ENCODE measurements around the gene CCDC60.

The CCDC60 gene

GRCh38 chr12:119385659-119386058 is 51.1 kb downstream of the CCDC60 start:
- H3K4me1 ChIP-seq (ENCODE audit: insufficient read depth, low read length): no peaks in the 10 kb centered on the region
- H3K36me3 ChIP-seq (ENCODE audit: insufficient read depth, low read length): no peaks in the 10 kb centered on the region
- no peaks in the 10 kb centered on the region for H3K9me3 ChIP-seq (ENCODE audit: low read length)
- H3K4me3 ChIP-seq (ENCODE audit: low read depth in 1 of 2, low read length in 2 of 2): no peak overlapping the region
- H3K9ac ChIP-seq (ENCODE audit: low read length): no peak overlapping the region
- H3K27me3 ChIP-seq (ENCODE audit: control insufficient read depth in 1 of 2, insufficient read depth in 2 of 2, low read length in 2 of 2): no peaks in the 10 kb centered on the region
- H3K27ac ChIP-seq (ENCODE audit: low read depth, low read length): no peak overlapping the region

GRCh38 chr12:119389687-119390086 is 55.2 kb downstream of the CCDC60 start:
- H3K9me3 ChIP-seq (ENCODE audit: low read length): no peaks in the 10 kb centered on the region
- no peaks in the 10 kb centered on the region for H3K36me3 ChIP-seq (ENCODE audit: insufficient read depth, low read length)
- no peak overlapping the region for H3K4me3 ChIP-seq (ENCODE audit: low read depth in 1 of 2, low read length in 2 of 2)
- H3K27ac ChIP-seq (ENCODE audit: low read depth, low read length): no peak overlapping the region
- H3K4me1 ChIP-seq (ENCODE audit: insufficient read depth, low read length): no peaks in the 10 kb centered on the region
- H3K27me3 ChIP-seq (ENCODE audit: control insufficient read depth in 1 of 2, insufficient read depth in 2 of 2, low read length in 2 of 2): no peaks in the 10 kb centered on the region
- H3K9ac ChIP-seq (ENCODE audit: low read length): no peak overlapping the region

- no peak overlapping the region for H3K4me3 ChIP-seq (ENCODE audit: low read depth in 1 of 2, low read length in 2 of 2)
- H3K36me3 ChIP-seq (ENCODE audit: insufficient read depth, low read length): no peaks in the 10 kb centered on the region
- no peaks in the 10 kb centered on the region for H3K4me1 ChIP-seq (ENCODE audit: insufficient read depth, low read length)
- no peak overlapping the region for H3K9ac ChIP-seq (ENCODE audit: low read length)
- H3K27me3 ChIP-seq (ENCODE audit: control insufficient read depth in 1 of 2, insufficient read depth in 2 of 2, low read length in 2 of 2): no peaks in the 10 kb centered on the region
- H3K9me3 ChIP-seq (ENCODE audit: low read length): no peaks in the 10 kb centered on the region
- H3K27ac ChIP-seq (ENCODE audit: low read depth, low read length): no peak overlapping the region
These were observed 57.1 kb downstream of the CCDC60 start for GRCh38 chr12:119391673-119392072.

GRCh38 chr12:119393677-119394076 is 59.1 kb downstream of the CCDC60 start:
- H3K9ac ChIP-seq (ENCODE audit: low read length): no peak overlapping the region
- no peak overlapping the region for H3K27ac ChIP-seq (ENCODE audit: low read depth, low read length)
- H3K27me3 ChIP-seq (ENCODE audit: control insufficient read depth in 1 of 2, insufficient read depth in 2 of 2, low read length in 2 of 2): no peaks in the 10 kb centered on the region
- no peaks in the 10 kb centered on the region for H3K4me1 ChIP-seq (ENCODE audit: insufficient read depth, low read length)
- H3K4me3 ChIP-seq (ENCODE audit: low read depth in 1 of 2, low read length in 2 of 2): no peak overlapping the region
- H3K9me3 ChIP-seq (ENCODE audit: low read length): no peaks in the 10 kb centered on the region
- no peaks in the 10 kb centered on the region for H3K36me3 ChIP-seq (ENCODE audit: insufficient read depth, low read length)

GRCh38 chr12:119397540-119397939 is 63.0 kb downstream of the CCDC60 start:
- Histone ChIP-seq H3K9ac (ENCODE audit: low read length) (no peak overlapping the region), H3K36me3 (ENCODE audit: insufficient read depth, low read length) (no peaks in the 10 kb centered on the region), H3K4me1 (ENCODE audit: insufficient read depth, low read length) (no peaks in the 10 kb centered on the region), H3K4me3 (ENCODE audit: low read depth in 1 of 2, low read length in 2 of 2) (no peak overlapping the region), H3K9me3 (ENCODE audit: low read length) (no peaks in the 10 kb centered on the region), H3K27me3 (ENCODE audit: control insufficient read depth in 1 of 2, insufficient read depth in 2 of 2, low read length in 2 of 2) (no peaks in the 10 kb centered on the region), H3K27ac (ENCODE audit: low read depth, low read length) (no peak overlapping the region)

GRCh38 chr12:119398190-119398589 is 63.7 kb downstream of the CCDC60 start:
- Histone ChIP-seq H3K27me3 (ENCODE audit: control insufficient read depth in 1 of 2, insufficient read depth in 2 of 2, low read length in 2 of 2) (no peaks in the 10 kb centered on the region), H3K27ac (ENCODE audit: low read depth, low read length) (no peak overlapping the region), H3K9me3 (ENCODE audit: low read length) (no peaks in the 10 kb centered on the region), H3K4me1 (ENCODE audit: insufficient read depth, low read length) (no peaks in the 10 kb centered on the region), H3K4me3 (ENCODE audit: low read depth in 1 of 2, low read length in 2 of 2) (no peak overlapping the region), H3K36me3 (ENCODE audit: insufficient read depth, low read length) (no peaks in the 10 kb centered on the region), H3K9ac (ENCODE audit: low read length) (no peak overlapping the region)

- Histone ChIP-seq H3K9me3 (ENCODE audit: low read length) (no peaks in the 10 kb centered on the region), H3K4me1 (ENCODE audit: insufficient read depth, low read length) (no peaks in the 10 kb centered on the region), H3K27me3 (ENCODE audit: control insufficient read depth in 1 of 2, insufficient read depth in 2 of 2, low read length in 2 of 2) (no peaks in the 10 kb centered on the region), H3K36me3 (ENCODE audit: insufficient read depth, low read length) (no peaks in the 10 kb centered on the region), H3K9ac (ENCODE audit: low read length) (no peak overlapping the region), H3K4me3 (ENCODE audit: low read depth in 1 of 2, low read length in 2 of 2) (no peak overlapping the region), H3K27ac (ENCODE audit: low read depth, low read length) (no peak overlapping the region)
These were observed 64.8 kb downstream of the CCDC60 start for GRCh38 chr12:119399301-119399700.

GRCh38 chr12:119406308-119406707 is 71.8 kb downstream of the CCDC60 start:
- no peaks in the 10 kb centered on the region for H3K27me3 ChIP-seq (ENCODE audit: control insufficient read depth in 1 of 2, insufficient read depth in 2 of 2, low read length in 2 of 2)
- H3K27ac ChIP-seq (ENCODE audit: low read depth, low read length): no peak overlapping the region
- H3K9me3 ChIP-seq (ENCODE audit: low read length): no peaks in the 10 kb centered on the region
- no peak overlapping the region for H3K9ac ChIP-seq (ENCODE audit: low read length)
- H3K4me3 ChIP-seq (ENCODE audit: low read depth in 1 of 2, low read length in 2 of 2): no peak overlapping the region
- H3K4me1 ChIP-seq (ENCODE audit: insufficient read depth, low read length): peaks cover 3% of the 10 kb centered on the region
- H3K36me3 ChIP-seq (ENCODE audit: insufficient read depth, low read length): no peaks in the 10 kb centered on the region

GRCh38 chr12:119406811-119407210 is 72.3 kb downstream of the CCDC60 start:
- no peak overlapping the region for H3K9ac ChIP-seq (ENCODE audit: low read length)
- H3K27me3 ChIP-seq (ENCODE audit: control insufficient read depth in 1 of 2, insufficient read depth in 2 of 2, low read length in 2 of 2): no peaks in the 10 kb centered on the region
- no peaks in the 10 kb centered on the region for H3K9me3 ChIP-seq (ENCODE audit: low read length)
- no peak overlapping the region for H3K27ac ChIP-seq (ENCODE audit: low read depth, low read length)
- no peaks in the 10 kb centered on the region for H3K36me3 ChIP-seq (ENCODE audit: insufficient read depth, low read length)
- peaks cover 6% of the 10 kb centered on the region for H3K4me1 ChIP-seq (ENCODE audit: insufficient read depth, low read length)
- H3K4me3 ChIP-seq (ENCODE audit: low read depth in 1 of 2, low read length in 2 of 2): no peak overlapping the region

GRCh38 chr12:119409043-119409442 is 74.5 kb downstream of the CCDC60 start:
- Histone ChIP-seq H3K4me3 (ENCODE audit: low read depth in 1 of 2, low read length in 2 of 2) (no peak overlapping the region), H3K9me3 (ENCODE audit: low read length) (no peaks in the 10 kb centered on the region), H3K27ac (ENCODE audit: low read depth, low read length) (no peak overlapping the region), H3K9ac (ENCODE audit: low read length) (no peak overlapping the region), H3K36me3 (ENCODE audit: insufficient read depth, low read length) (no peaks in the 10 kb centered on the region), H3K4me1 (ENCODE audit: insufficient read depth, low read length) (peaks cover 21% of the 10 kb centered on the region), H3K27me3 (ENCODE audit: control insufficient read depth in 1 of 2, insufficient read depth in 2 of 2, low read length in 2 of 2) (no peaks in the 10 kb centered on the region)

- H3K9ac ChIP-seq (ENCODE audit: low read length): no peak overlapping the region
- no peak overlapping the region for H3K27ac ChIP-seq (ENCODE audit: low read depth, low read length)
- H3K4me3 ChIP-seq (ENCODE audit: low read depth in 1 of 2, low read length in 2 of 2): no peak overlapping the region
- H3K4me1 ChIP-seq (ENCODE audit: insufficient read depth, low read length): peaks cover 21% of the 10 kb centered on the region
- no peaks in the 10 kb centered on the region for H3K36me3 ChIP-seq (ENCODE audit: insufficient read depth, low read length)
- no peaks in the 10 kb centered on the region for H3K9me3 ChIP-seq (ENCODE audit: low read length)
- H3K27me3 ChIP-seq (ENCODE audit: control insufficient read depth in 1 of 2, insufficient read depth in 2 of 2, low read length in 2 of 2): no peaks in the 10 kb centered on the region
These were observed 75.9 kb downstream of the CCDC60 start for GRCh38 chr12:119410396-119410795.

- H3K27ac ChIP-seq (ENCODE audit: low read depth, low read length): no peak overlapping the region
These were observed 77.8 kb downstream of the CCDC60 start for GRCh38 chr12:119412306-119412705.

More at GRCh38 chr12:119412306-119412705, 77.8 kb downstream of the CCDC60 start:
- H3K36me3 ChIP-seq (ENCODE audit: insufficient read depth, low read length): no peaks in the 10 kb centered on the region
- H3K4me1 ChIP-seq (ENCODE audit: insufficient read depth, low read length): peaks cover 21% of the 10 kb centered on the region
- H3K9me3 ChIP-seq (ENCODE audit: low read length): no peaks in the 10 kb centered on the region
- H3K9ac ChIP-seq (ENCODE audit: low read length): no peak overlapping the region
- H3K27me3 ChIP-seq (ENCODE audit: control insufficient read depth in 1 of 2, insufficient read depth in 2 of 2, low read length in 2 of 2): no peaks in the 10 kb centered on the region
- no peak overlapping the region for H3K4me3 ChIP-seq (ENCODE audit: low read depth in 1 of 2, low read length in 2 of 2)
